GM19372 (cell line): Measurements from ENCODE around the gene RASSF5.
"Not testable (repeated sequence)": the region's sequence is repeated elsewhere in the genome, so short reads cannot be mapped to it uniquely, and the experiment has no call there.

Experiments
- ATAC-seq: cut with Tn5 transposase; IDR thresholded peaks from one replicate; pipeline ENCODE4 v1.9.1; 2021; ENCODE audit warnings: mild to moderate bottlenecking, low read depth, moderate library complexity; ENCODE audit not compliant: unreplicated experiment

RASSF5 gene

GRCh38 chr1:206476058-206476457 lies 31.3 kb upstream of the RASSF5 start:
- no peak for ATAC-seq

GRCh38 chr1:206476591-206476990 lies 30.7 kb upstream of the RASSF5 start:
- no peak for ATAC-seq

- ATAC-seq, result no peak
These were observed 30.2 kb upstream of the RASSF5 start for GRCh38 chr1:206477110-206477509.

GRCh38 chr1:206477581-206478380 lies 29.6 kb upstream of the RASSF5 start:
- ATAC-seq, result no peak

- no peak for ATAC-seq
These were observed 28.6 kb upstream of the RASSF5 start for GRCh38 chr1:206478746-206479145.

- ATAC-seq, result no peak
These were observed 27.9 kb upstream of the RASSF5 start for GRCh38 chr1:206479183-206480125.

- ATAC-seq, result no peak
These were observed 27.1 kb upstream of the RASSF5 start for GRCh38 chr1:206480211-206480610.

GRCh38 chr1:206482611-206483010 lies 24.7 kb upstream of the RASSF5 start:
- ATAC-seq, result no peak

- ATAC-seq, result not testable (repeated sequence)
These were observed 23.5 kb upstream of the RASSF5 start for GRCh38 chr1:206483864-206484263.

GRCh38 chr1:206484901-206485300 lies 22.4 kb upstream of the RASSF5 start:
- no peak for ATAC-seq

GRCh38 chr1:206486995-206487788 lies 20.1 kb upstream of the RASSF5 start:
- ATAC-seq, result no peak

- no peak for ATAC-seq
These were observed 19.4 kb upstream of the RASSF5 start for GRCh38 chr1:206487970-206488369.

- ATAC-seq, result no peak
These were observed 18.9 kb upstream of the RASSF5 start for GRCh38 chr1:206488466-206488865.

GRCh38 chr1:206489980-206490770 lies 17.2 kb upstream of the RASSF5 start:
- no peak for ATAC-seq

GRCh38 chr1:206490771-206491405 lies 16.4 kb upstream of the RASSF5 start:
- ATAC-seq, result no peak

- no peak for ATAC-seq
These were observed 15.7 kb upstream of the RASSF5 start for GRCh38 chr1:206491616-206492015.

GRCh38 chr1:206492589-206492988 lies 14.7 kb upstream of the RASSF5 start:
- ATAC-seq, result no peak

- no peak for ATAC-seq
These were observed 14.1 kb upstream of the RASSF5 start for GRCh38 chr1:206493279-206493678.

- ATAC-seq, result no peak
These were observed 12.3 kb upstream of the RASSF5 start for GRCh38 chr1:206495011-206495461.
